ENCODE results near the gene MMP27.

Gene MMP27

DNA sequence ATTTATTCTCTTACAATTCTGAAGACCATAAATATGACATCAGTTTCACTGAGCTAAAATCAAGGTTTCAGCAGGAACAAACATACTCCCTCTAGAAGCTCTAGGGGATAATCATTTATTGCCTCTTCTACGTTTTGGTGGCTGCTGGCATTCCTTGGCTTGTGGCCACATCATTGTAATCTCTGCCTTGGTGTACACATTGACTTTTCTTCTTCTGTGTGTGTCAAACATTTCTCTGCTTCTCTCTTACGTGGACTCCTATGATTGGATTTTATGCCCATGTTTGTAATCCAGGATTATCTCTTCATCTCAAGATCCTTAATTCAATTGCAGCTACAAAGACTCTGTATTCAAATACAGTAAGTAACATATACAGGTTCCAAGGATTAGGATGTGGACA, 50.0 kb downstream of the MMP27 start:
- H3K79me2 ChIP-seq (ENCODE audit: control insufficient read depth, low read length): no peaks in the 10 kb centered on the region
- H3K4me2 ChIP-seq (ENCODE audit: low read length): no peak overlapping the region
- H4K20me1 ChIP-seq (ENCODE audit: control insufficient read depth, insufficient read depth, low read depth, low read length): no peaks in the 10 kb centered on the region
- peaks cover 8% of the 10 kb centered on the region; the same call in 1 of the 2 replicates for H3K27me3 ChIP-seq (ENCODE audit: control insufficient read depth, low read length)
- no peak overlapping the region for H3K27ac ChIP-seq (ENCODE audit: low read depth, low read length)
- peaks cover 3% of the 10 kb centered on the region; the same call in 1 of the 2 replicates for H3K9me3 ChIP-seq (ENCODE audit: control insufficient read depth, insufficient read depth, low read length)
- H3K9me2 ChIP-seq (replicated peaks; ENCODE audit: control insufficient read depth, low read length): no peaks in the 10 kb centered on the region
- H3K4me3 ChIP-seq (ENCODE audit: low read length): no peak overlapping the region
- H3K36me3 ChIP-seq (ENCODE audit: control insufficient read depth, low read length): no peaks in the 10 kb centered on the region
- no peaks in the 10 kb centered on the region for H3F3A ChIP-seq (ENCODE audit: control insufficient read depth, insufficient read depth)
- H3K4me1 ChIP-seq (ENCODE audit: control insufficient read depth, low read length): no peaks in the 10 kb centered on the region
- no peak for TF ChIP-seq EZH2phosphoT487 (IDR thresholded peaks at IDR 0.05; ENCODE audit: borderline replicate concordance, low read length)
- TF ChIP-seq, protein P1, sequence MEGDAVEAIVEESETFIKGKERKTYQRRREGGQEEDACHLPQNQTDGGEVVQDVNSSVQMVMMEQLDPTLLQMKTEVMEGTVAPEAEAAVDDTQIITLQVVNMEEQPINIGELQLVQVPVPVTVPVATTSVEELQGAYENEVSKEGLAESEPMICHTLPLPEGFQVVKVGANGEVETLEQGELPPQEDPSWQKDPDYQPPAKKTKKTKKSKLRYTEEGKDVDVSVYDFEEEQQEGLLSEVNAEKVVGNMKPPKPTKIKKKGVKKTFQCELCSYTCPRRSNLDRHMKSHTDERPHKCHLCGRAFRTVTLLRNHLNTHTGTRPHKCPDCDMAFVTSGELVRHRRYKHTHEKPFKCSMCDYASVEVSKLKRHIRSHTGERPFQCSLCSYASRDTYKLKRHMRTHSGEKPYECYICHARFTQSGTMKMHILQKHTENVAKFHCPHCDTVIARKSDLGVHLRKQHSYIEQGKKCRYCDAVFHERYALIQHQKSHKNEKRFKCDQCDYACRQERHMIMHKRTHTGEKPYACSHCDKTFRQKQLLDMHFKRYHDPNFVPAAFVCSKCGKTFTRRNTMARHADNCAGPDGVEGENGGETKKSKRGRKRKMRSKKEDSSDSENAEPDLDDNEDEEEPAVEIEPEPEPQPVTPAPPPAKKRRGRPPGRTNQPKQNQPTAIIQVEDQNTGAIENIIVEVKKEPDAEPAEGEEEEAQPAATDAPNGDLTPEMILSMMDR (IDR thresholded peaks at IDR 0.05; ENCODE audit: low read depth, low read length, poor library complexity, severe bottlenecking): no peak

DNA sequence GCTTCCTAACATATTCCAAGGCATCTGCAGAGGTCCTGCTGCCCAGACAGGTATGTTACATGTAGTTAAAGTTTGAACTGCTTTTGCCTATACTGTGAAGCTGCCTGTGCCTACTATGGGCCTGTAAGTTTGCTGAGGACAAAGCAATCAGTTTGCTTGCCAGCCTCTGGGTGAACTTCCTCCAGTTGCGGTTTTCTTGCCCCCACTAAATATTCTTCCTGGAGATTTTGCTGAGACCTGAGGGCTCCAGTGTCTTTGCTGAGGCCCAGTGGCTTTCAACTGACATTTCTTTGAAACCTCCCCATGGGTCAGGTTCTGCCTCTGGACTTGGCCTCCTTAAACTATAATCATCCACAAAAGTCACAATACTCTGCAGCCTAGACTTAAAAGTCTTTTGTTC, 50.8 kb downstream of the MMP27 start:
- Histone ChIP-seq H4K20me1 (ENCODE audit: control insufficient read depth, insufficient read depth, low read depth, low read length) (no peaks in the 10 kb centered on the region), H3K9me3 (ENCODE audit: control insufficient read depth, insufficient read depth, low read length) (peaks cover 3% of the 10 kb centered on the region; the same call in 1 of the 2 replicates), H3F3A (ENCODE audit: control insufficient read depth, insufficient read depth) (no peaks in the 10 kb centered on the region), H3K4me1 (ENCODE audit: control insufficient read depth, low read length) (no peaks in the 10 kb centered on the region), H3K4me2 (ENCODE audit: low read length) (no peak overlapping the region), H3K27ac (ENCODE audit: low read depth, low read length) (no peak overlapping the region), H3K36me3 (ENCODE audit: control insufficient read depth, low read length) (no peaks in the 10 kb centered on the region), H3K27me3 (ENCODE audit: control insufficient read depth, low read length) (peaks cover 8% of the 10 kb centered on the region; the same call in 1 of the 2 replicates), H3K9me2 (replicated peaks; ENCODE audit: control insufficient read depth, low read length) (no peaks in the 10 kb centered on the region), H3K79me2 (ENCODE audit: control insufficient read depth, low read length) (no peaks in the 10 kb centered on the region), H3K4me3 (ENCODE audit: low read length) (no peak overlapping the region)
- TF ChIP-seq, protein P1 (IDR thresholded peaks at IDR 0.05; ENCODE audit: low read depth, low read length, poor library complexity, severe bottlenecking): no peak
- no peak for TF ChIP-seq EZH2phosphoT487 (IDR thresholded peaks at IDR 0.05; ENCODE audit: borderline replicate concordance, low read length)

DNA sequence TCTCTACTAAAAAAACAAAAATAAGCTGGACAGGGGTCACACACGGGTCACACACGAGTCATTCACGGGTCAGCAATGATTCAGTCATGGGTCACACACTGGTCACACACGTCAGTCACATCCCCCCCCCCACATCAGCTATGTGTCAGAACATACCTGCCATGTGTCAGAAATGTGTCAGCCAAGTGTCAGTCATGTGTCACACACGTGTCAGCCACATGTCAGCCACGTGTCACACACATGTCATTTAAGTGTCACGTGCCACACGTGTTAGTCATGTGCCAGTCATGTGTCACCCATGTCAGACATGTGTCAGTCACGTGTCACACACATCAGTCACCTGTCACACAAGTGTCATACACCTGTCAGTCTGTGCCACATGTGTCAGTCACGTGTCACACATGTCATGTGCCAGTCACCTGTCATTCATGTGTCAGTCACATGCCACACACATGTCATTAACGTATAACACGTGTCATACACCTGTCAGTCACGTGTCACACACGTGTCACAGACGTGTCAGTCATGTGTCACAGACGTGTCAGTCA, 51.8 kb downstream of the MMP27 start:
- no peak for TF ChIP-seq EZH2phosphoT487 (IDR thresholded peaks at IDR 0.05; ENCODE audit: borderline replicate concordance, low read length)
- TF ChIP-seq, protein P1 (IDR thresholded peaks at IDR 0.05; ENCODE audit: low read depth, low read length, poor library complexity, severe bottlenecking): no peak
- Histone ChIP-seq H3K36me3 (ENCODE audit: control insufficient read depth, low read length) (no peaks in the 10 kb centered on the region), H3K9me3 (ENCODE audit: control insufficient read depth, insufficient read depth, low read length) (peaks cover 3% of the 10 kb centered on the region; the same call in 1 of the 2 replicates), H3K4me3 (ENCODE audit: low read length) (no peak overlapping the region), H3F3A (ENCODE audit: control insufficient read depth, insufficient read depth) (no peaks in the 10 kb centered on the region), H3K27ac (ENCODE audit: low read depth, low read length) (no peak overlapping the region), H3K4me2 (ENCODE audit: low read length) (no peak overlapping the region), H3K4me1 (ENCODE audit: control insufficient read depth, low read length) (no peaks in the 10 kb centered on the region), H3K27me3 (ENCODE audit: control insufficient read depth, low read length) (peaks cover 5% of the 10 kb centered on the region; the same call in 1 of the 2 replicates), H4K20me1 (ENCODE audit: control insufficient read depth, insufficient read depth, low read depth, low read length) (no peaks in the 10 kb centered on the region), H3K79me2 (ENCODE audit: control insufficient read depth, low read length) (no peaks in the 10 kb centered on the region), H3K9me2 (replicated peaks; ENCODE audit: control insufficient read depth, low read length) (no peaks in the 10 kb centered on the region)

Data from DOHH2 (cell line).